HEK293 (cell line): ENCODE measurements around the gene SPDYE3.
"Not testable (repeated sequence)": the region's sequence is repeated elsewhere in the genome, so short reads cannot be mapped to it uniquely, and the experiment has no call there.

Experiments used
- CTCF ChIA-PET: fragments of 350-600 bp; formaldehyde crosslinking; extraction: SDS; loops from one replicate; lab custom pipeline; 2021; ENCODE audit warnings: antibody characterized with exemption; lab: Yijun Ruan, JAX
- POLR2A ChIA-PET: fragments of 300-600 bp; formaldehyde crosslinking; extraction: SDS; loops from one replicate; lab custom pipeline; 2020; ENCODE audit warnings: antibody characterized with exemption, inconsistent platforms; lab: Yijun Ruan, JAX
- H3K27ac ChIP-seq: fragments of 200-500 bp; sonication (Bioruptor generic); 2 replicates; pipeline ENCODE4 v1.5.1; 2014; ENCODE audit warnings: low read depth, low read length, control low read depth, inconsistent platforms; ENCODE audit errors: extremely low read depth
- H3K36me3 ChIP-seq, 2 experiments: fragments of 200-500 bp in 1 of 2; sonication (Bioruptor generic) in 1 of 2; 1 replicate in 1 of 2; 2 replicates in 1 of 2; pipeline ENCODE4 v1.5.1; 2014 to 2017; ENCODE audit warnings: inconsistent platforms in 2 of 2, low read length in 2 of 2; ENCODE audit not compliant: control insufficient read depth in 2 of 2, insufficient read depth in 1 of 2
- H3K4me1 ChIP-seq: fragments of 200-500 bp; sonication (Bioruptor generic); 2 replicates; pipeline ENCODE4 v1.5.1; 2014; ENCODE audit warnings: mild to moderate bottlenecking, low read length, inconsistent platforms; ENCODE audit not compliant: control insufficient read depth, insufficient read depth
- H3K4me3 ChIP-seq: 2 replicates; pipeline ENCODE4 v1.5.1; 2011; ENCODE audit warnings: low read depth, mild to moderate bottlenecking, control low read depth, low read length, moderate library complexity
- H3K9me3 ChIP-seq: fragments of 200-500 bp; sonication (Bioruptor generic); 2 replicates; pipeline ENCODE4 v1.5.1; 2014; ENCODE audit warnings: low read depth, low read length, inconsistent platforms; ENCODE audit not compliant: control insufficient read depth, insufficient read depth
- AEBP2 ChIP-seq: fragments of 450-650 bp; formaldehyde crosslinking; IDR thresholded peaks from 2 replicates; pipeline ENCODE4 v1.5.1; 2016; ENCODE audit warnings: missing biosample characterization, missing genetic modification characterization, borderline replicate concordance
- BCL6B ChIP-seq: fragments of 450-650 bp; formaldehyde crosslinking; IDR thresholded peaks from 2 replicates; pipeline ENCODE4 v1.5.1; 2017; ENCODE audit warnings: missing biosample characterization, missing genetic modification characterization
- FEZF1 ChIP-seq: fragments of 450-650 bp; formaldehyde crosslinking; IDR thresholded peaks from 2 replicates; pipeline ENCODE4 v1.5.1; 2016; ENCODE audit warnings: missing biosample characterization, missing genetic modification characterization
- GLI2 ChIP-seq: fragments of 450-650 bp; formaldehyde crosslinking; IDR thresholded peaks from 2 replicates; pipeline ENCODE4; 2017; ENCODE audit warnings: missing biosample characterization, missing genetic modification characterization, low read depth, borderline replicate concordance
- KLF17 ChIP-seq: fragments of 450-650 bp; formaldehyde crosslinking; IDR thresholded peaks from 2 replicates; pipeline ENCODE4 v1.5.1; 2016; ENCODE audit warnings: missing biosample characterization, missing genetic modification characterization
- KLF8 ChIP-seq: fragments of 450-650 bp; formaldehyde crosslinking; IDR thresholded peaks from 2 replicates; pipeline ENCODE4 v1.5.1; 2016; ENCODE audit warnings: missing biosample characterization, missing genetic modification characterization
- PRDM10 ChIP-seq: fragments of 450-650 bp; formaldehyde crosslinking; IDR thresholded peaks from 2 replicates; pipeline ENCODE4 v1.5.1; 2016; ENCODE audit warnings: missing biosample characterization, missing genetic modification characterization
- SCRT1 ChIP-seq: fragments of 450-650 bp; formaldehyde crosslinking; IDR thresholded peaks from 2 replicates; pipeline ENCODE4 v1.5.1; 2016; ENCODE audit warnings: missing biosample characterization, missing genetic modification characterization, borderline replicate concordance
- SCRT2 ChIP-seq: fragments of 450-650 bp; formaldehyde crosslinking; IDR thresholded peaks from 2 replicates; pipeline ENCODE4 v1.5.1; 2016; ENCODE audit warnings: missing biosample characterization, missing genetic modification characterization
- ZFP69B ChIP-seq: fragments of 450-650 bp; formaldehyde crosslinking; IDR thresholded peaks from 2 replicates; pipeline ENCODE4 v1.5.1; 2016; ENCODE audit warnings: missing biosample characterization, missing genetic modification characterization
- ZNF184 ChIP-seq: fragments of 450-650 bp; IDR thresholded peaks from 2 replicates; pipeline ENCODE4 v1.5.1; 2018; ENCODE audit warnings: missing biosample characterization, mild to moderate bottlenecking, missing genetic modification characterization
- ZNF23 ChIP-seq: fragments of 450-650 bp; formaldehyde crosslinking; IDR thresholded peaks from 2 replicates; pipeline ENCODE4 v1.5.1; 2016; ENCODE audit warnings: missing biosample characterization, missing genetic modification characterization, borderline replicate concordance
- ZNF274 ChIP-seq, 2 experiments: fragments of 200-500 bp in 1 of 2; fragments of 450-650 bp in 1 of 2; sonication (Bioruptor generic) in 1 of 2; formaldehyde crosslinking in 1 of 2; IDR thresholded peaks; 2 replicates each; pipeline versions ENCODE4 v1.5.1 to v1.6.1; 2014 to 2016; ENCODE audit warnings: borderline replicate concordance in 1 of 2, inconsistent platforms in 1 of 2, low read length in 1 of 2, missing biosample characterization in 1 of 2, missing genetic modification characterization in 1 of 2
- ZNF366 ChIP-seq: fragments of 450-650 bp; formaldehyde crosslinking; conservative IDR thresholded peaks from 2 replicates; pipeline ENCODE4 v1.5.1; 2016; ENCODE audit warnings: missing biosample characterization, missing genetic modification characterization
- ZNF391 ChIP-seq: fragments of 450-650 bp; formaldehyde crosslinking; IDR thresholded peaks from 2 replicates; pipeline ENCODE4 v1.5.1; 2016; ENCODE audit warnings: low read depth, missing biosample characterization, missing genetic modification characterization, borderline replicate concordance
- ZNF433 ChIP-seq: fragments of 450-650 bp; formaldehyde crosslinking; IDR thresholded peaks from 2 replicates; pipeline ENCODE4 v1.5.1; 2016; ENCODE audit warnings: missing biosample characterization, missing genetic modification characterization, low read depth
- ZNF501 ChIP-seq: fragments of 450-650 bp; formaldehyde crosslinking; IDR thresholded peaks from 2 replicates; pipeline ENCODE4 v1.5.1; 2016; ENCODE audit warnings: missing biosample characterization, missing genetic modification characterization
- ZNF529 ChIP-seq: fragments of 450-650 bp; formaldehyde crosslinking; IDR thresholded peaks from 2 replicates; pipeline ENCODE4 v1.5.1; 2017; ENCODE audit warnings: missing genetic modification characterization, missing biosample characterization; ENCODE audit not compliant: insufficient replicate concordance
- ZNF561 ChIP-seq: fragments of 450-650 bp; IDR thresholded peaks from 2 replicates; pipeline ENCODE4 v1.5.1; 2018; ENCODE audit warnings: missing biosample characterization, missing genetic modification characterization, borderline replicate concordance

Gene SPDYE3

GRCh38 chr7:100360135-100360854 is 52.8 kb downstream of the SPDYE3 start:
- Histone ChIP-seq H3K27ac (no peak overlapping the region), H3K4me1 (no peaks in the 10 kb centered on the region), H3K9me3 (no peaks in the 10 kb centered on the region), H3K4me3 (no peak overlapping the region), H3K36me3 (peaks cover 37 to 84% of the 10 kb centered on the region in 2 experiments)
- TF ChIP-seq ZNF433 = no peak
- no peak for TF ChIP-seq KLF17 (tag by site-specific recombination)
- TF ChIP-seq BCL6B (tag by site-specific recombination) = no peak
- TF ChIP-seq ZNF529 (tag by site-specific recombination) = no peak
- TF ChIP-seq ZNF184 = no peak
- no peak for TF ChIP-seq ZFP69B (tag by site-specific recombination)
- TF ChIP-seq ZNF274 (IDR thresholded peaks at IDR 0.05; ENCODE audit: low read length) = no peak
- no peak for TF ChIP-seq ZNF274 (tag by site-specific recombination; IDR thresholded peaks at IDR 0.05; ENCODE audit: borderline replicate concordance)
- no peak for TF ChIP-seq FEZF1 (tag by site-specific recombination)
- CTCF ChIA-PET = interaction anchor here (0.8 kb wide), 1 partner anchor 92 kb away, joined by 3 read pairs; no protein-coding TSS in a partner anchor
- POLR2A ChIA-PET = no interaction called here

- Histone ChIP-seq H3K27ac (no peak overlapping the region), H3K4me3 (no peak overlapping the region), H3K4me1 (no peaks in the 10 kb centered on the region), H3K9me3 (no peaks in the 10 kb centered on the region), H3K36me3 (peaks cover 33 to 68% of the 10 kb centered on the region in 2 experiments)
- POLR2A ChIA-PET = no interaction called here
- TF ChIP-seq KLF8 (no peak), SCRT1 (tag by site-specific recombination) (peak; percentile 52; the same call in 1 of the 2 replicates), ZNF23 (tag by site-specific recombination) (no peak), ZNF391 (tag by site-specific recombination) (no peak), SCRT2 (tag by site-specific recombination) (peak; percentile 92)
- CTCF ChIA-PET = no interaction called here
Observed at GRCh38 chr7:100363098-100363497, 55.6 kb downstream of the SPDYE3 start.

DNA sequence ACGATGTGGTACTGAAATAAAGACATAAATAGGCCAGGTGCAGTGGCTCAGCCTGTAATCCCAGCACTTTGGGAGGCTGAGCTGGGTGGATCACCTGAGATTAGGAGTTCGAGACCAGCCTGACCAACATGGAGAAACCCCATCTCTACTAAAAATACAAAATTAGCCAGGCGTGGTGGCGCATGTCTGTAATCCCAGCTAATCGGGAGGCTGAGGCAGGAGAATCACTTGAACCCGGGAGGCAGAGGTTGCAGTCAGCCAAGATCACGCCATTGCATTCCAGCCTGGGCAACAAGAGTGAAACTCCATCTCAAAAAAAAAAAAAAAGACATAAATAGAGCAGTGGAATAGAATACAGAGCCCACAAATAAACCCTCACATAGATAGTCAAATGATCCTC is 56.3 kb downstream of the SPDYE3 start:
- peaks cover 33 to 61% of the 10 kb centered on the region in 2 experiments for H3K36me3 ChIP-seq
- H3K4me3 ChIP-seq, H3K9me3 ChIP-seq, POLR2A ChIA-PET, H3K4me1 ChIP-seq, H3K27ac ChIP-seq: not testable (repeated sequence)
- CTCF ChIA-PET = interaction anchor here (0.6 to 1.9 kb wide), 3 partner anchors 44 to 350 kb away, joined by 5 to 15 read pairs (median 5); no protein-coding TSS in a partner anchor

DNA sequence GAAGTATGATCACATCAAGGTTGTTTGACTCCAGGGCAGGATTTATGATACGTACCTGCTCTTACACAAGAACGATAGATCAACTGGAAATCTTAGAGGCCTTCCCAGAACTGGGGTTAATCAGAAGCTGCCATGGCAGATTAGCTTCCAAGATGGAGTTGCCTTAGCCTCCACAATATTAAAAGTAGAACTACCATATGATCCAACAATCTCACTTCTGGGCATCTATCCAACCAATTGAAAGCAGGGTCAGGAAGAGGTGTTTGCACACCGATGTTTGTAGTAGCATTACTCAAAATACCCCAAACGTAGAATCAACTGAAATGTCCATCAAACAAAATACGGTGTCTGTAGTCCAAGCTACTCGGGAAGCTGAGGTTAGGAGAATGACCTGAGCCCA is 57.0 kb downstream of the SPDYE3 start:
- ChIA-PET CTCF (interaction anchor here (0.6 to 1.9 kb wide), 5 partner anchors 20 to 195 kb away, joined by 3 to 15 read pairs (median 4); no protein-coding TSS in a partner anchor), POLR2A (no interaction called here)

More for the DNA sequence above, 57.0 kb downstream of the SPDYE3 start:
- Histone ChIP-seq H3K4me1 (no peaks in the 10 kb centered on the region), H3K9me3 (no peaks in the 10 kb centered on the region), H3K36me3 (peaks cover 28 to 57% of the 10 kb centered on the region in 2 experiments; a peak in 2 of 3 replicates), H3K4me3 (no peak overlapping the region), H3K27ac (no peak overlapping the region)
- no peak for TF ChIP-seq GLI2 (tag by site-specific recombination)
- peak; percentile 28; the same call in 1 of the 2 replicates for TF ChIP-seq SCRT2 (tag by site-specific recombination)
- TF ChIP-seq AEBP2 (tag by site-specific recombination) = no peak
- no peak for TF ChIP-seq PRDM10
- no peak for TF ChIP-seq ZNF561
- no peak for TF ChIP-seq ZNF366 (tag by site-specific recombination)
- no peak for TF ChIP-seq ZNF501
